HCT116 (cell line): Measurements from ENCODE around the gene PTPN20. TPM values are rescaled to one million over a fixed set of nuclear protein-coding genes. Genes with fewer than 3 reads are reported as not detected.

ENCODE experiments used
- ATAC-seq: fragments of 200-7000 bp; cut with Tn5 transposase; 2 replicates; pipeline ENCODE4 v1.9.1; 2020; ENCODE audit warnings: mild to moderate bottlenecking, moderate library complexity
- BruUV-seq: library from RNA; stranded (reverse); fragments of 400-500 nt; replicated peaks from 2 replicates; lab custom pipeline; 2021; lab: Mats Ljungman, UMichigan
- CTCF ChIA-PET: fragments of 300-600 bp; sonication (Branson Sonifier 250); formaldehyde crosslinking; loops from one replicate; lab custom pipeline; 2021; ENCODE audit warnings: antibody characterized with exemption; lab: Charles Lee
- POLR2A ChIA-PET: fragments of 300-600, 350-600 bp; sonication (Branson Sonifier 250); formaldehyde crosslinking; loops from one replicate; lab custom pipeline; 2021; ENCODE audit warnings: antibody characterized with exemption; lab: Charles Lee
- RAD21 ChIA-PET, 2 experiments: fragments of 300-600 bp; sonication (Branson Sonifier 250); formaldehyde crosslinking; loops; one replicate each; lab custom pipeline; 2023; ENCODE audit warnings: low total read pairs in 2 of 2; ENCODE audit not compliant: uncharacterized antibody in 2 of 2, unreplicated experiment in 2 of 2, low non-redundant PET in 1 of 2; lab: Charles Lee
- DNase-seq: peaks from one replicate; pipeline ENCODE4 v3.0.0-alpha.2; 2010; ENCODE audit warnings: low read depth, low spot score
- H2AFZ ChIP-seq: fragments of 200-600 bp; shearing (Covaris generic), sonication (generic); 2 replicates; pipeline ENCODE4 v1.6.1; 2017; ENCODE audit warnings: low read depth, mixed run types, mixed read lengths, antibody characterized with exemption, low read length; ENCODE audit not compliant: poor library complexity, severe bottlenecking
- H3K27ac ChIP-seq: 2 replicates; pipeline ENCODE4 v1.5.1; 2012; ENCODE audit warnings: low read depth, low read length
- H3K27me3 ChIP-seq: fragments of 200-600 bp; sonication (generic); 2 replicates; pipeline ENCODE4 v1.6.1; 2016; ENCODE audit warnings: mixed run types, low read length, mixed read lengths; ENCODE audit not compliant: insufficient read depth
- H3K36me3 ChIP-seq, 2 experiments: fragments of 200-500 bp in 1 of 2; fragments of 200-600 bp in 1 of 2; sonication (Bioruptor generic) in 1 of 2; sonication (generic) in 1 of 2; 2 replicates each; pipeline versions ENCODE4 v1.5.1 to v1.6.1; 2014 to 2016; ENCODE audit warnings: low read length in 2 of 2, inconsistent platforms in 1 of 2, mixed read lengths in 1 of 2, mixed run types in 1 of 2; ENCODE audit not compliant: insufficient read depth in 2 of 2, control insufficient read depth in 1 of 2
- H3K4me1 ChIP-seq, 2 experiments: fragments of 200-600 bp in 1 of 2; sonication (generic) in 1 of 2; 2 replicates each; pipeline versions ENCODE4 v1.5.1 to v1.6.1; 2012 to 2017; ENCODE audit warnings: low read length in 2 of 2, inconsistent platforms in 1 of 2, mild to moderate bottlenecking in 1 of 2, mixed read lengths in 1 of 2, mixed run types in 1 of 2, moderate library complexity in 1 of 2; ENCODE audit not compliant: insufficient read depth in 2 of 2, control insufficient read depth in 1 of 2
- H3K4me2 ChIP-seq: fragments of 200-600 bp; sonication (generic); 2 replicates; pipeline ENCODE4 v1.6.1; 2017; ENCODE audit warnings: mixed run types, low read length, mixed read lengths
- H3K4me3 ChIP-seq, 2 experiments: fragments of 200-600 bp in 1 of 2; sonication (generic) in 1 of 2; replicated peaks in 1 of 2; 2 replicates each; pipeline ENCODE4 v1.5.1; 2011 to 2016; ENCODE audit warnings: low read length in 2 of 2, control low read depth in 1 of 2, low read depth in 1 of 2, mild to moderate bottlenecking in 1 of 2, mixed read lengths in 1 of 2, mixed run types in 1 of 2
- H3K79me2 ChIP-seq: fragments of 200-600 bp; sonication (generic); 2 replicates; pipeline ENCODE4 v1.6.1; 2017; ENCODE audit warnings: mild to moderate bottlenecking, mixed run types, low read length, moderate library complexity, mixed read lengths; ENCODE audit not compliant: insufficient read depth
- H3K9ac ChIP-seq: fragments of 200-600 bp; sonication (generic); 2 replicates; pipeline ENCODE4 v1.6.1; 2016; ENCODE audit warnings: low read length, mixed read lengths
- H3K9me2 ChIP-seq: fragments of 200-600 bp; sonication (generic), shearing (Covaris generic); 2 replicates; pipeline ENCODE4 v1.6.1; 2017; ENCODE audit warnings: mixed run types, mild to moderate bottlenecking, moderate library complexity; ENCODE audit not compliant: insufficient read depth
- H3K9me3 ChIP-seq, 2 experiments: fragments of 200-500 bp in 1 of 2; fragments of 200-600 bp in 1 of 2; sonication (Bioruptor generic) in 1 of 2; sonication (generic) in 1 of 2; 2 replicates each; pipeline ENCODE4 v1.6.1; 2014 to 2017; ENCODE audit warnings: low read length in 2 of 2, mixed read lengths in 2 of 2, inconsistent platforms in 1 of 2, low read depth in 1 of 2, mild to moderate bottlenecking in 1 of 2, mixed run types in 1 of 2, moderate library complexity in 1 of 2; ENCODE audit not compliant: control insufficient read depth in 1 of 2, insufficient read depth in 1 of 2
- H4K20me1 ChIP-seq: fragments of 200-600 bp; sonication (generic), shearing (Covaris generic); 2 replicates; pipeline ENCODE4 v1.6.1; 2017; ENCODE audit warnings: mixed run types, mild to moderate bottlenecking, moderate library complexity; ENCODE audit not compliant: insufficient read depth
- CTCF ChIP-seq, 3 experiments: fragments of 200-600 bp in 1 of 3; sonication (generic) in 1 of 3; IDR thresholded peaks in 2 of 3; conservative IDR thresholded peaks in 1 of 3; 2 replicates each; pipeline ENCODE4 v1.5.1; 2012 to 2017; ENCODE audit warnings: low read depth in 2 of 3, low read length in 2 of 3, antibody characterized with exemption in 1 of 3, borderline replicate concordance in 1 of 3, control low read depth in 1 of 3, mild to moderate bottlenecking in 1 of 3, mixed read lengths in 1 of 3, mixed run types in 1 of 3, moderate library complexity in 1 of 3; ENCODE audit not compliant: insufficient read depth in 1 of 3
- EGR1 ChIP-seq: IDR thresholded peaks from 2 replicates; pipeline ENCODE4 v1.6.1; 2012; ENCODE audit warnings: low read depth
- EZH2 ChIP-seq: fragments of 200-600 bp; sonication (generic); IDR thresholded peaks from 2 replicates; pipeline ENCODE4 v1.6.1; 2017; ENCODE audit warnings: antibody characterized with exemption, mixed run types
- EZH2phosphoT487 ChIP-seq: fragments of 200-600 bp; IDR thresholded peaks from 2 replicates; pipeline ENCODE4 v1.6.1; 2018; ENCODE audit warnings: antibody characterized with exemption, borderline replicate concordance
- JUND ChIP-seq: IDR thresholded peaks from 2 replicates; pipeline ENCODE4 v1.6.1; 2012
- MAX ChIP-seq: IDR thresholded peaks from 2 replicates; pipeline ENCODE4 v1.6.1; 2012
- SRF ChIP-seq: IDR thresholded peaks from 2 replicates; pipeline ENCODE4 v1.6.1; 2012; ENCODE audit warnings: low read depth
- TCF7L2 ChIP-seq: IDR thresholded peaks from 2 replicates; pipeline ENCODE4 v1.7.0; 2011; ENCODE audit warnings: borderline replicate concordance, inconsistent platforms; ENCODE audit not compliant: insufficient read depth, insufficient read length; ENCODE audit errors: extremely low read depth
- YY1 ChIP-seq: IDR thresholded peaks from 2 replicates; pipeline ENCODE4 v1.6.1; 2011; ENCODE audit warnings: low read length, low read depth, moderate library complexity, mild to moderate bottlenecking; ENCODE audit not compliant: insufficient replicate concordance; ENCODE audit errors: extremely low read depth
- ZFX ChIP-seq: fragments of 450-650 bp; IDR thresholded peaks from 2 replicates; pipeline ENCODE4 v1.6.1; 2017
- intact Hi-C: fragments of 100-400 bp; cut with micrococcal nuclease; formaldehyde crosslinking; loops from 2 replicates; pipeline ENCODE4 v1.10.0; 2022
- total RNA-seq: library from RNA; stranded (reverse); gene quantifications from one replicate; pipeline ENCODE4 v1.2.1, GENCODE V29; 2021; ENCODE audit not compliant: unreplicated experiment

The PTPN20 gene
- total RNA-seq, 1 experiment from 2014 or later = not detected

- no peak overlapping the region for H3K4me3 ChIP-seq
- no peak overlapping the region for H3K27ac ChIP-seq
- no peaks in the 10 kb centered on the region for H3K27me3 ChIP-seq
- H3K4me1 ChIP-seq = no peaks in the 10 kb centered on the region
- no peaks in the 10 kb centered on the region for H3K9me2 ChIP-seq
- no peak overlapping the region for H3K9ac ChIP-seq
- H4K20me1 ChIP-seq = no peaks in the 10 kb centered on the region
- no peaks in the 10 kb centered on the region for H3K79me2 ChIP-seq
- H3K9me3 ChIP-seq = no peaks in the 10 kb centered on the region
- BruUV-seq = no TSS peak
- RAD21 ChIA-PET = no interaction called here
- no peaks in the 10 kb centered on the region for H3K36me3 ChIP-seq
- intact Hi-C loops = no loop called here
- ATAC-seq (no peak), DNase-seq (no peak)
- CTCF ChIA-PET = no interaction called here
- POLR2A ChIA-PET = no interaction called here
- TF ChIP-seq TCF7L2 = no peak
- TF ChIP-seq MAX = no peak
- no peak for TF ChIP-seq EZH2phosphoT487
- no peak for TF ChIP-seq SRF
- TF ChIP-seq ZFX = no peak
- TF ChIP-seq YY1 = no peak
- no peak for TF ChIP-seq EZH2
- no peak for TF ChIP-seq JUND
- TF ChIP-seq EGR1 = no peak
- no peak for TF ChIP-seq CTCF (IDR thresholded peaks at IDR 0.05 in 2 of 3, conservative IDR thresholded peaks at IDR 0.05 in 1 of 3; ENCODE audit: borderline replicate concordance in 1 of 3, insufficient read depth in 1 of 3, low read depth in 2 of 3, low read length in 2 of 3)
- H2AFZ ChIP-seq = no peak overlapping the region
- no peak overlapping the region for H3K4me2 ChIP-seq
These were observed 129.5 kb downstream of the PTPN20 start for GRCh38 chr10:47040681-47041080.
